Measurements from ENCODE around the gene ST7.

ST7 gene

DNA sequence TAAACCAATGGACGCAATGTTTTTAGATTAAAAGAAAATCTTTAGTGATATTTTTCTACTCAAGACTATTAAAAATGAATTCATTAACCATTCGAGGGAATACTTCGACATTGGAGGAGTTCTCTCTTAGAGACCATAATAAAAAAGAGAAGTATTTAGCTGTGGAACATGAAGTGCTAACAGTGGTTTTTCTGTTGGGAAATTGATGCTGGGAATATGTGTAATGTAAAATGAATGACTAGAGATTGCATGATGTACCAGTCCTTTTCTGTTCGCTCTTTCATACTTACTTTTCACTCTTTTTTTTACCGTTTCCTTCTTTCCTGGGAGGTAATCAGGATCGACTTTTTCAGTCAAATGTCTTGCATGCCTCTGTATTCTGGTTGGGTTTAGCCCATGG is 41.3 kb downstream of the ST7 start:
- H3K27me3 ChIP-seq (ENCODE audit: control insufficient read depth in 1 of 2, insufficient read depth in 2 of 2, low read length in 2 of 2) = no peaks in the 10 kb centered on the region
- H3K4me1 ChIP-seq (ENCODE audit: control insufficient read depth, insufficient read depth, low read length) = no peaks in the 10 kb centered on the region
- H3K36me3 ChIP-seq (ENCODE audit: control insufficient read depth in 2 of 2, insufficient read depth in 2 of 2, low read length in 2 of 2) = no peaks in the 10 kb centered on the region
- no peaks in the 10 kb centered on the region for H3K9me3 ChIP-seq (ENCODE audit: control insufficient read depth in 2 of 2, low read length in 2 of 2)
- no peak overlapping the region for H3K9ac ChIP-seq (ENCODE audit: low read length in 2 of 2)
- no peak overlapping the region for H3K27ac ChIP-seq (ENCODE audit: low read length)
- no peak overlapping the region for H3K4me3 ChIP-seq (ENCODE audit: low read length in 2 of 2)

DNA sequence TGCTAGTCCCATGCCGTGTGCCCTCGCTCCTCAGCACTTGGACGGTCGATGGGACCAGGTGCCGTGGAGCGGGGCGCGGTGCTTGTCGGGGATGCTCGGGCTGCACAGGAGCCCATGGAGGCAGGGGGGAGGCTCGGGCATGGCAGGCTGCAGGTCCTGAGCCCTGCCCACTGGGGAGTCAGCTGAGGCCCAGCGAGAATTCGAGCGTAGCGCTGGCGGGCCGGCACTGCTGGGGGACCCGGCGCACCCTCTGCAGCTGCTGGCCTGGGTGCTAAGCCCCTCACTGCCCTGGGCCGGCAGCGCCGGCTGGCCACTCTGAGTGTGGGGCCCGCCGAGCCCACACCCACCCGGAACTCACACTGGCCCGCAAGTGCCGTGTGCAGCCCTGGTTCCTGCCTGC is 44.7 kb downstream of the ST7 start:
- no peaks in the 10 kb centered on the region for H3K36me3 ChIP-seq (ENCODE audit: control insufficient read depth in 2 of 2, insufficient read depth in 2 of 2, low read length in 2 of 2)
- H3K4me3 ChIP-seq (ENCODE audit: low read length in 2 of 2) = no peak overlapping the region
- no peaks in the 10 kb centered on the region for H3K27me3 ChIP-seq (ENCODE audit: control insufficient read depth in 1 of 2, insufficient read depth in 2 of 2, low read length in 2 of 2)
- H3K9me3 ChIP-seq (ENCODE audit: control insufficient read depth in 2 of 2, low read length in 2 of 2) = no peaks in the 10 kb centered on the region
- no peak overlapping the region for H3K9ac ChIP-seq (ENCODE audit: low read length in 2 of 2)
- no peaks in the 10 kb centered on the region for H3K4me1 ChIP-seq (ENCODE audit: control insufficient read depth, insufficient read depth, low read length)
- no peak overlapping the region for H3K27ac ChIP-seq (ENCODE audit: low read length)

GRCh38 chr7:116998567-116999175 is 45.4 kb downstream of the ST7 start:
- Histone ChIP-seq H3K36me3 (ENCODE audit: control insufficient read depth in 2 of 2, insufficient read depth in 2 of 2, low read length in 2 of 2) (no peaks in the 10 kb centered on the region), H3K4me1 (ENCODE audit: control insufficient read depth, insufficient read depth, low read length) (no peaks in the 10 kb centered on the region), H3K4me3 (ENCODE audit: low read length in 2 of 2) (no peak overlapping the region), H3K9me3 (ENCODE audit: control insufficient read depth in 2 of 2, low read length in 2 of 2) (no peaks in the 10 kb centered on the region), H3K27ac (ENCODE audit: low read length) (no peak overlapping the region), H3K27me3 (ENCODE audit: control insufficient read depth in 1 of 2, insufficient read depth in 2 of 2, low read length in 2 of 2) (no peaks in the 10 kb centered on the region), H3K9ac (ENCODE audit: low read length in 2 of 2) (no peak overlapping the region)

GRCh38 chr7:116999311-116999710 is 46.0 kb downstream of the ST7 start:
- no peak overlapping the region for H3K27ac ChIP-seq (ENCODE audit: low read length)
- H3K9me3 ChIP-seq (ENCODE audit: control insufficient read depth in 2 of 2, low read length in 2 of 2) = no peaks in the 10 kb centered on the region
- H3K4me1 ChIP-seq (ENCODE audit: control insufficient read depth, insufficient read depth, low read length) = no peaks in the 10 kb centered on the region
- H3K4me3 ChIP-seq (ENCODE audit: low read length in 2 of 2) = no peak overlapping the region
- H3K27me3 ChIP-seq (ENCODE audit: control insufficient read depth in 1 of 2, insufficient read depth in 2 of 2, low read length in 2 of 2) = no peaks in the 10 kb centered on the region
- no peaks in the 10 kb centered on the region for H3K36me3 ChIP-seq (ENCODE audit: control insufficient read depth in 2 of 2, insufficient read depth in 2 of 2, low read length in 2 of 2)
- no peak overlapping the region for H3K9ac ChIP-seq (ENCODE audit: low read length in 2 of 2)

- H3K9me3 ChIP-seq (ENCODE audit: control insufficient read depth in 2 of 2, low read length in 2 of 2) = no peaks in the 10 kb centered on the region
- no peaks in the 10 kb centered on the region for H3K27me3 ChIP-seq (ENCODE audit: control insufficient read depth in 1 of 2, insufficient read depth in 2 of 2, low read length in 2 of 2)
- no peaks in the 10 kb centered on the region for H3K36me3 ChIP-seq (ENCODE audit: control insufficient read depth in 2 of 2, insufficient read depth in 2 of 2, low read length in 2 of 2)
- no peak overlapping the region for H3K4me3 ChIP-seq (ENCODE audit: low read length in 2 of 2)
- no peak overlapping the region for H3K27ac ChIP-seq (ENCODE audit: low read length)
- H3K9ac ChIP-seq (ENCODE audit: low read length in 2 of 2) = no peak overlapping the region
- H3K4me1 ChIP-seq (ENCODE audit: control insufficient read depth, insufficient read depth, low read length) = no peaks in the 10 kb centered on the region
Measured at GRCh38 chr7:117001283-117001682, 48.0 kb downstream of the ST7 start.

- H3K27ac ChIP-seq (ENCODE audit: low read length) = no peak overlapping the region
- no peak overlapping the region for H3K4me3 ChIP-seq (ENCODE audit: low read length in 2 of 2)
- H3K9ac ChIP-seq (ENCODE audit: low read length in 2 of 2) = no peak overlapping the region
Measured at GRCh38 chr7:117004899-117005298, 51.6 kb downstream of the ST7 start.

DNA sequence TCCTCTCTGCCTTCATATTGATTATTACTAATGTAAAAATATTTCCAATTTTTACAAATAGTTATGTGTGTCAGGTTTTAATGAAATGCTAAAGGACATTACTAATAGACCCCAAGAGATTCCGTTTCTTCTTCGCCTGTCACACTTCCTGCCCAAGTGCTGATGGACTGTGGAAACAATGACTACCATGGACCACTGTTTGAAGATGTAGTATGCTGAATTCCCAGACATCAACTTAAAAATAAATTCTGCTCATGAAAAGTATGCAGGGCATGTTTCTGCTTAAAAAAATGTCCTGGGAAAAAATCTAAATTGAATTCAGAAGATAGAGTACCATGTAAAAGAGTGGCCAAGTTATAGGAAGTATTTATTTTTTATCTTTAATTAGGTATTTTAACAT is 52.1 kb downstream of the ST7 start:
- Histone ChIP-seq H3K9me3 (ENCODE audit: control insufficient read depth in 2 of 2, low read length in 2 of 2) (no peaks in the 10 kb centered on the region), H3K27ac (ENCODE audit: low read length) (no peak overlapping the region), H3K4me3 (ENCODE audit: low read length in 2 of 2) (no peak overlapping the region), H3K36me3 (ENCODE audit: control insufficient read depth in 2 of 2, insufficient read depth in 2 of 2, low read length in 2 of 2) (no peaks in the 10 kb centered on the region), H3K27me3 (ENCODE audit: control insufficient read depth in 1 of 2, insufficient read depth in 2 of 2, low read length in 2 of 2) (no peaks in the 10 kb centered on the region), H3K4me1 (ENCODE audit: control insufficient read depth, insufficient read depth, low read length) (no peaks in the 10 kb centered on the region), H3K9ac (ENCODE audit: low read length in 2 of 2) (no peak overlapping the region)

More at GRCh38 chr7:117004899-117005298, 51.6 kb downstream of the ST7 start:
- no peaks in the 10 kb centered on the region for H3K9me3 ChIP-seq (ENCODE audit: control insufficient read depth in 2 of 2, low read length in 2 of 2)
- no peaks in the 10 kb centered on the region for H3K27me3 ChIP-seq (ENCODE audit: control insufficient read depth in 1 of 2, insufficient read depth in 2 of 2, low read length in 2 of 2)
- no peaks in the 10 kb centered on the region for H3K36me3 ChIP-seq (ENCODE audit: control insufficient read depth in 2 of 2, insufficient read depth in 2 of 2, low read length in 2 of 2)
- H3K4me1 ChIP-seq (ENCODE audit: control insufficient read depth, insufficient read depth, low read length) = no peaks in the 10 kb centered on the region

GRCh38 chr7:117006907-117007684 is 53.8 kb downstream of the ST7 start:
- Histone ChIP-seq H3K27ac (ENCODE audit: low read length) (no peak overlapping the region), H3K4me1 (ENCODE audit: control insufficient read depth, insufficient read depth, low read length) (no peaks in the 10 kb centered on the region), H3K9me3 (ENCODE audit: control insufficient read depth in 2 of 2, low read length in 2 of 2) (no peaks in the 10 kb centered on the region), H3K9ac (ENCODE audit: low read length in 2 of 2) (no peak overlapping the region), H3K36me3 (ENCODE audit: control insufficient read depth in 2 of 2, insufficient read depth in 2 of 2, low read length in 2 of 2) (no peaks in the 10 kb centered on the region), H3K27me3 (ENCODE audit: control insufficient read depth in 1 of 2, insufficient read depth in 2 of 2, low read length in 2 of 2) (no peaks in the 10 kb centered on the region), H3K4me3 (ENCODE audit: low read length in 2 of 2) (no peak overlapping the region)

DNA sequence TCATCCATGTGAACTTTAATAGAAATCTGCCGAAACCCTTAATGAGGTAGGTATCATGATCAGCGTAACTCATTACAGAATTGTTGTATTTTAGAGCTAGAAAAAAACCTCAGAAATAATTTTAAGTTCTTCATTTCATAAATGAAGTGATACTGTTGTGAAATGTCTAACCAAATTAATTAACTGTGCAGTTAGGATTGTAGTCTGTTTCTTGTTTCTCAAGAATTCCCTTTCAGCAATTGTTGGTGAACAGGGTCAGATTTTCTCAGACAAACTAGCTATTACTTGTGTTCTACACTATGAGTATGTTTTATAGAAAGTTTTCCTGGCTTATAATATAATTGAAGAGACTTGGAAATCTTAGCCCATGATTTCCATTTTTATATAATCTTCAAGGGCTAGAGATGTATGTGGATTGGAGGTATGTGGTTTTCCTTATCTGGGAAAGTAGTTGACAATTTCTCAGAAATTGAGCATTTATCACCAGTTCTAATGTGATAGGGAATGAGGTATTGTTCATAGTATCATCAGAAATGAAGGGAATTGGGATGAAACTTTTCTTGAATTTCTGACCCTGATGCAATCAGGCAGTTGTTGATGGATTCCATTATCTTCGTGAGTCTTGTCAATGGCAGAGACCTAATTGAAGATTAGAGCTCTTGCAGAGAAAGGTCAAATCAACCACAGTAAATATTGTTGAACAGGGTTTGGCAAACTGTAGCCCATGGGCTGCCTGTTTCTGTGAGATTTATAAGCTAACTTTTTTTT is 55.0 kb downstream of the ST7 start:
- no peak overlapping the region for H3K4me3 ChIP-seq (ENCODE audit: low read length in 2 of 2)
- no peaks in the 10 kb centered on the region for H3K36me3 ChIP-seq (ENCODE audit: control insufficient read depth in 2 of 2, insufficient read depth in 2 of 2, low read length in 2 of 2)
- H3K9me3 ChIP-seq (ENCODE audit: control insufficient read depth in 2 of 2, low read length in 2 of 2) = no peaks in the 10 kb centered on the region
- no peak overlapping the region for H3K9ac ChIP-seq (ENCODE audit: low read length in 2 of 2)
- H3K27ac ChIP-seq (ENCODE audit: low read length) = no peak overlapping the region
- H3K4me1 ChIP-seq (ENCODE audit: control insufficient read depth, insufficient read depth, low read length) = no peaks in the 10 kb centered on the region
- no peaks in the 10 kb centered on the region for H3K27me3 ChIP-seq (ENCODE audit: control insufficient read depth in 1 of 2, insufficient read depth in 2 of 2, low read length in 2 of 2)

DNA sequence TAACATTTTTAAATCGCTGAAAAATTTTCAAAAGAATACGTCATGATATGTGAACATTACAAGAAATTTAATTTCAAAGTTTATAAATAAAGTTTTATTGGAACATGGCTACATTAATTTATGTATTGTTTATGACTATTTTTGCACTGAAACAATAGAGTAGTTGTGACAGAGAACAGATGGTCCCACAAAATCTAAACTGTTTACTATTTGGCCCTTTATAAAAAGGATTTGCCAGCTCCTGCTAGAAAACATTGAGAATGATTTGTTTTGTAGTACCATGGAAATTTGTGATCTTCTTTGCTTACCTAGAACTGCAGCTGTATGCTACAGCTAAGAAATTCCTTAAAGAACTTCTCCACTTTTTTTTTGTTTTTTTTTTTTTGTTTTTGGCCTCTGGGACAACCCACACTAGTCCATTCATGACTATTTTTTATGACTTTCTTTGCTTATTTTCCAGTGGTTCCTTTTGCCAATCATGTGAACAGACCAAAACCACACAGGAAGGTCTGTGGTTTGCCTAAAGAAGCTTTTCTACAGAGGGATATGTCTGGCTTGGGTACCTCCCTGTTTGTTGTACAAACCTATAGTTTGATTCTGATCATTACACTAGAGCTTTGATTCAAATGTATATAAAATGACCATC is 55.7 kb downstream of the ST7 start:
- no peak overlapping the region for H3K9ac ChIP-seq (ENCODE audit: low read length in 2 of 2)
- H3K27me3 ChIP-seq (ENCODE audit: control insufficient read depth in 1 of 2, insufficient read depth in 2 of 2, low read length in 2 of 2) = no peaks in the 10 kb centered on the region
- no peak overlapping the region for H3K4me3 ChIP-seq (ENCODE audit: low read length in 2 of 2)
- no peaks in the 10 kb centered on the region for H3K4me1 ChIP-seq (ENCODE audit: control insufficient read depth, insufficient read depth, low read length)
- no peak overlapping the region for H3K27ac ChIP-seq (ENCODE audit: low read length)
- H3K36me3 ChIP-seq (ENCODE audit: control insufficient read depth in 2 of 2, insufficient read depth in 2 of 2, low read length in 2 of 2) = no peaks in the 10 kb centered on the region
- no peaks in the 10 kb centered on the region for H3K9me3 ChIP-seq (ENCODE audit: control insufficient read depth in 2 of 2, low read length in 2 of 2)

All from stomach smooth muscle (tissue), 2 donors.